ENCODE results near the gene ABTB2.

DNA sequence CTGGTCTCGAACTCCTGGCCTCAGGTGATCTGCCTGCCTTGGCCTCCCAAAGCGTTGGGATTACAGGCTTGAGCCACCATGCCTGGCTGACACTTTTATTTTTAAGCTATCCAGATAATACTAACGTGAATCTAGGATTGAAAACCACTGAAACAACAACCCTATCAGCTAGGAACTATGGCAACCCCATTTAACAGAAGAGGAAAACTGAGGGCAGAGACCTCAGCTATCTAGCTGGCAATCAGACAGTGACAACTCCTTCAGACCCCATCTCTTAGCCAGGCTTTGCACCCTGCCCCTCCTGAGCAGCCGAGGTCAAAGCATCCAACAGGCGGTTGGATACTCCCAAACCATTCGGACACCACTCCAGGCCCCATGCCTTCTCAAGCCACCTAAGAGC, 14.1 kb downstream of the ABTB2 start:
- TF ChIP-seq POLR2A (IDR thresholded peaks at IDR 0.05) = no peak
- TF ChIP-seq, protein P1, sequence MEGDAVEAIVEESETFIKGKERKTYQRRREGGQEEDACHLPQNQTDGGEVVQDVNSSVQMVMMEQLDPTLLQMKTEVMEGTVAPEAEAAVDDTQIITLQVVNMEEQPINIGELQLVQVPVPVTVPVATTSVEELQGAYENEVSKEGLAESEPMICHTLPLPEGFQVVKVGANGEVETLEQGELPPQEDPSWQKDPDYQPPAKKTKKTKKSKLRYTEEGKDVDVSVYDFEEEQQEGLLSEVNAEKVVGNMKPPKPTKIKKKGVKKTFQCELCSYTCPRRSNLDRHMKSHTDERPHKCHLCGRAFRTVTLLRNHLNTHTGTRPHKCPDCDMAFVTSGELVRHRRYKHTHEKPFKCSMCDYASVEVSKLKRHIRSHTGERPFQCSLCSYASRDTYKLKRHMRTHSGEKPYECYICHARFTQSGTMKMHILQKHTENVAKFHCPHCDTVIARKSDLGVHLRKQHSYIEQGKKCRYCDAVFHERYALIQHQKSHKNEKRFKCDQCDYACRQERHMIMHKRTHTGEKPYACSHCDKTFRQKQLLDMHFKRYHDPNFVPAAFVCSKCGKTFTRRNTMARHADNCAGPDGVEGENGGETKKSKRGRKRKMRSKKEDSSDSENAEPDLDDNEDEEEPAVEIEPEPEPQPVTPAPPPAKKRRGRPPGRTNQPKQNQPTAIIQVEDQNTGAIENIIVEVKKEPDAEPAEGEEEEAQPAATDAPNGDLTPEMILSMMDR (IDR thresholded peaks at IDR 0.05) = no peak
